NCI-H146 treated with DMSO at 0.1 percent for 48 hours (cell line): ENCODE measurements around the gene SYNGR4.
"Not testable (repeated sequence)": the region's sequence is repeated elsewhere in the genome, so short reads cannot be mapped to it uniquely, and the experiment has no call there.

ENCODE experiments used
- DNase-seq: peaks from one replicate; lab custom pipeline; 2025; ENCODE audit not compliant: unreplicated experiment; lab: John Stamatoyannopoulos, UW

SYNGR4 gene

DNA sequence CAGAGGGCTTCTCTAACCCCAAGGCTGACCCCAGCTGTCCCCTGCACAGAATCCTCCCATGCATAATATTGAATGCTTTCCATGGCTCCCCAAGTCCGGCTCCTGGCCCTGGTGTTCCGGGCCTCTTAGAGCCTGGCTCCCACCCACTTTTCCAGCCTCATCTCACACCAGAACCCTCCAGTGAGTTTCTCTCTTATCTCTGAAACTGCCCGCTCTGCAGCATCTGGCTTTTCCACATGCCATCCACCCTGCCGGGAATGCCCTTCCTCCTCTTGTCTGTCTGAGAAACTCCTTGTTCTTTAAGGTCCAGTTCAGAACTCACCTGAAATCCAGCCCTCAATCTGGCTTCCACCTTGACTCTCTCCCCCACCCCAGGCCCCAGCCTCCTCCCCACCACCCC is 6.8 kb downstream of the SYNGR4 start:
- DNase-seq, result no peak

DNA sequence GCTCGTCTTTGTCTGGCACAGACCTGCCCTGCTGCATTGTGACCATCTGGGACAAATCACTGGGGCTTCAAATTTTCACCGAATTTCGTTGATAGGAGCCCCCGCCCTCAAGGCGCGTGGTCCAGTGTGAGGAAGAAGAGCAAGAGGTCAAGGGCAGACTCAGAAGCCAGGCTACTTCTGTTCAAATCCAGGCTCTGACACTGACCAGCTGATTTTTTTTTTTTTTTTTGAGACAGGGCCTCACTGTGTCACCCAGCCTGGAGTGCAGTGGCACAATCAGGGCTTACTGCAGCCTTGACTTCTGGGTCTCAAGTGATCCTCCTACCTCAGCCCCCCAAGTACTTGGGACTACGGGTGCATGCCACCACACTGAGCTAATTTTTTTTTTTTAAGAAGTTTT is 7.2 kb downstream of the SYNGR4 start:
- no peak for DNase-seq

DNA sequence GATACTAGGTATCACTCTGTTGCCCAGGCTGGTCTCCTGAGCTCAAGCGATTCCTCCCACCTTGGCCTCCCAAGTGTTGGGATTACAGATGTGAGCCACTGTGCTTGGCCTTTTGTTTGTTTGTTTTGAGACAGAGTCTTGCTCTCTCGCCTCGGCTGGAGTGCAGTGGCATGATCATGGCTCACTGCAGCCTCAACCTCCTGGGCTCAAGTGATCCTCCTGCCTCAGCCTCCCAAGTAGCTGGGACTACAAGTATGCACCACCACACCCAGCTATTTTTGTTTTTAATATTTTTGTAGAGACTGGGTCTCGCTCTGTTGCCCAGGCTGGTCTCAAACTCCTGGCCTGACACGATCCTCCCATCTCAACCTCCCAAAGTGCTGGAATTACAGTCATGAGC is 7.6 kb downstream of the SYNGR4 start:
- DNase-seq, result not testable (repeated sequence)

DNA sequence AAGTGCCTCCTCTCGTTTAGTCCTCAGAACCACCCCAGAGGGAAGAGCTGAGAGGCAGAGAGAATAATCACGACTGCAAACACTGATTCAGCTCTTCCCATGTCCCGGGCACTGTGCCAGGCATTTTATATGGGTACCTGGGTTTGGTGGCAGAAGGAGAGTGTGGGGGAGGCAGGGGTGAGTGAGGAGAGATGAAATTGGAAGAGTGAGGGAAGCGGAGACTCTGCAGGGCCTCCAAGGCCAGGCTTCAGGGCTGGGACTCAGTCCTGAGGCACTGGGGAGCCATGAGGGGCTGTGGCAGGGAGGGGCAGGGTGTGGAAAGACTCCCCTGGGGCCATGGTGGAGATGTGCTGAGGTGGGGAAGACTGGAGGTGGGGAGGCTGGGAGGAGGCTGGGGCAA is 8.7 kb downstream of the SYNGR4 start:
- DNase-seq, result no peak

DNA sequence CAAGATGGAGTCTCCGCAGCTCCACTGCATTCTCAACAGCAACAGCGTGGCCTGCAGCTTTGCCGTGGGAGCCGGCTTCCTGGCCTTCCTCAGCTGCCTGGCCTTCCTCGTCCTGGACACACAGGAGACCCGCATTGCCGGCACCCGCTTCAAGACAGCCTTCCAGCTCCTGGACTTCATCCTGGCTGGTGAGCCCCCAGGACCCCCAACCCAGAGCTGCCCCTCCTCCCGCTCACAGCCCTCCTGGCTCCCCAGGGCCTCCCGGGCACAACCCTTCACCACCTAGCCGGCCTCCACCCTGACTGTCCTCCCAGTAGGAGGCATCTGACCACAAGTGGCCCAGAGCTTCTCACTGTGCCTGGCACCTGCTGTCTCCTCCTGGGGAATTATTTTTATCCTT is 9.4 kb downstream of the SYNGR4 start:
- no peak for DNase-seq

DNA sequence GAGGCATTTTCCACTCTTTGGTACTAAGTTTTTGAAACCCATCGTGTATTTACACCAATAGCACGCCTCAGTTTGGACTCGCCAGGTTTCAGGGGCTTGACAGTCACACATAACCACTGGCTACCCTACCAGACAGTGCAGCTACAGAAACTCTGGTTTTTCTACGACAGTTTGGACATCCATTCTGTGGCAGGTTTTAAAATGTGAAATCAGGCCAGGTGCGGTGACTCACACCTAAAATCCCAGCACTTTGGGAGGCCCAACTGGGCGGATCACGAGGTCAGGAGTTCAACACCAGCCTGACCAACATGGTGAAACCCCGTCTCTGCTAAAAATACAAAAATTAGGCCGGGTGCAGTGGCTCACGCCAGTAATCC is 14.0 kb downstream of the SYNGR4 start:
- no peak for DNase-seq

DNA sequence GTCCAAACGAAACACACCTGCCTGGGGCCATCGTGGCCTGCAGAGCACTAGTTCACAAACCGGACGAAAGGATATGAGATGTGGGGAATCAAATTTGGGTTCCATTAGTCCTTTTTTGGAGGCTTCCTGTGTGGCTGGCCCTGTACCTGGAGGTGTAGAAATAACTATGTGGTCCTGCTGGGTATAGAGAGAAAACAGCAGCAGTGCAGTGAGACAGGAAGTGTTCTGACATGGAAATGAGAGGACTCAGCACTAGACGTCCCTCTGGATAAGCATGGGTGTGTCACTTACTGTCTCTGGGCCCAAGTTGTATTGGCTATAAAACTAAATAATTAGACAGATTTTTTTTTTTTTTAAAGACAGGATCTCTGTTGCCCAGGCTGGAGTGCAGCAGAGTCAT is 14.9 kb downstream of the SYNGR4 start:
- DNase-seq, result no peak

DNA sequence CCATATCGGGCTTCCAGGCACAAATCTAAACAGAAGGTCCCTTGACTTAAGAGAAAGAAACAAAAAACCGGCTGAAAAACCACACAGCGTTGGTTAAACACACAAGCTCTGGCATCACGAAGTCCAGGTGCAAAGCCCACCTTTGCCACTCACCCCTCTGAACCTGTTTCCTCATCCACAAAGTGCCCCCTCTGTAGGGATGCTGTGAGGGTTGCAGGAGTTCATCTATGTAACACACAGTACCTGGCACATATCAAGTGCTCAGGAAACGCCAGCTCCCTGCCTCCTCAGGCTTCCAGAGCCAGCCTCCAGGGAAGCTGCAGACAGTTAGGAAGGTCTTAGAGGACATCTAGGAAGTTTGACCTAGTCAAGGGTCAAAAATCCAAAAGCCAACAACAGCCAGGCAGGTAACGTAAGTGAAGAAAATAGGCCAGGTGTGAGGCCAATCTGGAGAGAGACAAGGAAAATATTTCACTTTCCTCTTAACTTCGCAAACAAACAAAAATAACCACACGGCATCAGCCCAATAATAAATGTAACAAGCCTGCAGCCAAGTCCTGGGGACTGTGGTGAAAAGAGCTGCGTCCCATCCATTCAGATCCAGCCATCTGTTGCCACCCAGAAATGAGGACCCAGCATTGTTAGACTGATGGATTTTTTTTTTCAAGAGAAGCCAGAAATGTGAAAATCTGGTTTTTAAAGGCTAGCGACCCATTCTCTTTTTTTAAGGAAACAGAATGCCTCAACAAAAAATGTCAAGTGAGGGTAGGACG is 17.2 kb downstream of the SYNGR4 start:
- DNase-seq, result no peak

DNA sequence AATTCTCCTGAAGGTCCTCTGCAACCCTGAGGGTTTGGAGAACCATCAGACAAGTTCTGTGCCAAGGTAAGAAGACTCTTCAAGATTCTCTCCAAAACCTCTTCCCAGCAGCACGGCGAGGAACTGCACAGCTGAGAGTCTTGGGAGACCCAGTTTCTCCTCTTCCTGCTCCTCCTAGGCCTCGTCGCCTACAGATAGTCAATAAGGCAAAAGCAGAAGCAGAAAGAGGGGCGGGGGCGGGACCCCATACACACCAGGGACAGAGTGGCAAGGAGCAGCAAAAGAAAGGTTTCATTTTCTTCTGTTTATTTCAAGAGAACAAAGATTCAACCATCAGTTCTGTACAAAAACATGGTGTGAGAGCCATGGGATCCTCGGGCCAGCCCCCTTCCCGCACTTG is 18.1 kb downstream of the SYNGR4 start:
- no peak for DNase-seq

DNA sequence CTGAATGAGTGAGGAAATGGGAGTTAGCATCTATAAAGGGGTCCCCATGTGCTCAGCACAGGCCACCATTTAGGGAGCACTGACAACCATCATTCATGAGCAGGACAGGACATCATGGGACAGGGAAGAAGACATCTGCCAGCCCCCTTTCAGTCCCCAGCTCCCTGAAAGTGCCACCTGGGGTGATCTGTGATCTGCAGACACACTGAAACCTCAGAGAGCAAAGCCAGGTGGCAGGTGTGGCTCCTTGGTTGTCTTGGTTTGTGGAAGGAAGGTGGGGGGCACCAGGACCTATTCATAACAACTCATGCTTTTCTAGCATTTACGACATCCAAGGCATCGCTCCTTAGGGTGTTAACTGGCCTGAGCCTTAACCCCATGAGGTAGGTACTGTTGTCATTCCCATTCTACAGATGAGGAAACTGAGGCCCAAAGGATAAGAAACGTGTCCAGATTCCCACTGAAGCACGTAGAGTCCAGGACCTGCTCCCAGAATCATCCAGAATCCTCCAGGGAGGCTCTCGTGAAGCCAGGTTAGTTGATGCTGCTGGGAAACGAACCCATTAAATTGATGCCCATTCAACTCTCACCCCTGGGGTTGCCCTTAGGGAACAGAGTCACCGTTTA is 21.4 kb downstream of the SYNGR4 start:
- DNase-seq, result no peak

DNA sequence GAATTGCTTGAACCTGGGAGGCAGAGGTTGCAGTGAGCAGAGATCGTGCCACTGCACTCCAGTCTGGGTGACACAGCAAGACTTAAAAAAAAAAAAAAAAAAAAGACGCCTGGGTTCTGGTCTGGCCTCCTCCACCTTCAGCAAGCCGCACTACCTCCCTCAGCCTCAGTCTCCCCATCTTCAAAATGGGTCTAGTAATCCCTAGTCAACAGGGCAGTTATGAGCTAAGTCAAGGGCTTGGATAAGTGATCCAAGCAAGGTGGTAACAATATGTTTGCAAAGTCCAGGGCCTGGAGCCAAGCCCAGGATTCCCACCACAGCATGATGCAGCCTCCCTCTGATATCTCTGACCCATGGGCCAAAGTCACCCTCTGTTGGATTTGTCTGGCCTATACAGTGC is 22.8 kb downstream of the SYNGR4 start:
- DNase-seq, result no peak

DNA sequence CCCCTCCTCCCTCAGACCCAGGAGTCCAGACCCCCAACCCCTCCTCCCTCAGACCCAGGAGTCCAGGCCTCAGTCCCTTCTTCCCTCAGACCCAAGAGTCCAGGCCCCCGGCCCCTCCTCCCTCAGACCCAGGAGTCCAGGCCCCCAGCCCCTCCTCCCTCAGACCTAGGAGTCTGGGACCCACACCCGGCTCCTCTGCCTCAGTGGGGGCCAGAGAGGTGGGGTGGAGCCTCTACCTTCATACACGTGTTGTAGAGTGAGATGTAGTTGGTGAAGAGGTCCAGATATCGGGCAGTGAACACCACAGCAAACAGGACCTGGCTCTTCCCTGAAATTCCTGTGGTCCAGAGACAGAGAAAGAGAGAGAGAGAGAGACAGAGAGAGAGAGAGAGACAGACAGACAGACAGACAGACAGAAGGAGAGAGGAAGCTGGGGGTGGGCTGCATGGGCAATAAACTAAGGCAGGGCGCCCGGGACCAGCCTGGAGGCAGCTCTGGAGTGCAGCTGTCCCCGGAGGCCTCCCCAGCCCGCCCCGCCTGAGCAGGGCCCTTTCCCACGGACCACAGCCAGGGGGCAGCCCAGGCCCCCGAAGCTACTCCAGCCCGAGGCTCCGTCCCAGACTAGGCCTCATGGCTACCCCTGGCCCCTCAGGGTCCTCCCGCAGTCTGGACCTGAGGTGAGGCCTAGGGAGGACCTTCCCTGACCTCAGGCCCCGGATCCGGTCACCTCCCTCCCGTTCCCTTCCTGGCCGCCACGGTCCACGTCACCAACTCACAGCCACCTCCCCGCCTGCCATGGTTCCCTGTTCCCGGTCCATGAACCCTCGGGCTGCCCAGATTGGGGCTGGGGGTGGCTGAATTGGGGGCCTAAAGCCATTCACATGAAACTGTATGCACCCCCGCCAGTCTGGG is 26.3 kb downstream of the SYNGR4 start:
- DNase-seq, result peak; percentile 37

DNA sequence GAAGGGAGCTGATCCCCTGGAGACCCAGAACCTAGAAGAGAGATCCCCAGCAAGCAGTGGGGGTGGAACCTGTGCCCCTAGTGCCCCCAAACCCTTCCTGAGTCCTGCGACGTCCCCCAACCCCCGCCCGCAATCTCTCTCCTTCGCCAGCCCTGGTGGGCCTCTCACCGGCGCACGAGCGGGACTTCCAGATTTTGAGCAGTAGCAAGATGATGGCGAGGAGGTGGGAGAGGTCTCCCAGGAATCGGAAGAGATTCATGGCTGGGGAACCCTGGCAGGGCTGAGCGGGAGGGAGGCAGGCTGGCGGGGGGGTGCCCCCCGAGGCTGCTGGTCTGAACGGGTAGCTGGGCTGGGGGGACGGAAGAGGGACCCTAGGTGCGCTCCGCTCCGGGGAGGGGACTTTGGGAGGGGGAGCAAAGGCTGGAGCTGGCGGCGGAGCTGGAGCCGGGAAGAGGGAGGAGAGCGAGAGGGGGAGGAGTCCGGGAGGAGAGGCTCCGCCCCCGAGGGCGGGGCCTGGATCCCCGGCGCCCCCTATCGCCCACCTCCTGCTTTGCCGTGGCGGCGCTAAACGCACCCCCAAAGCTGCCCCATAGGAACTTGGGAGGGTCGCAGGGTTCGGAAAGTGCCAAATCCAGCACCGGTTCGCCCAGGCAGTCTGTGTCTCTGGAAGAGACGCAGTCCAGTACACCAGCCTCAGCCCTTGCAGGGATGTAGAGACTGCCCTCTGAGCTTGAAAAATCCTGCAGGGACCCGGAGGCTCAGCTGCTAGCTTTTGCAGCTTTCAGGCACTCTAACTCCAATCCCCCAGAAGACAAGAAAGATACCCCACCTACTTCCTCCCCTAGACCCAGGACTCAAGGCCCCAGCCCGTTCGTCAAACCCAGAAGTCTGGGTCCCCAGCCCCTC is 27.2 kb downstream of the SYNGR4 start, which contains the start of gene KDELR1:
Gene KDELR1, minus strand, starts transcription at position 452 of the 906 bp plus-strand sequence. Its CDS starts 193 bp downstream, at position 259.
- DNase-seq, result peak; percentile 37

DNA sequence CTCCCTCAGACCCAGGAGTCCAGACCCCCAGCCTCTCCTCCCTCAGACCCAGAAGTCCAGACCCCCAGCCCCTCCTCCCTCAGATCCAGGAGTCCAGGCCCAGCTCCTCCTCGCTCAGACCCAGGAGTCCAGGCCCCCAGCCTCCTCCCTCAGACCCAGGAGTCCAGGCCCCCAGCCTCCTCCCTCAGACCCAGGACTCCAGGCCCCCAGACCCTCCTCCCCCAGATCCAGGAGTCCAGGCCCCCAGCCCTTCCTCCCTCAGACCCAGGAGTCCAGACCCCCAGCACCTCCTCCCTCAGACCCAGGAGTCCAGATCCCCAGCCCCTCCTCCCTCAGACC is 27.8 kb downstream of the SYNGR4 start:
- DNase-seq, result not testable (repeated sequence)

DNA sequence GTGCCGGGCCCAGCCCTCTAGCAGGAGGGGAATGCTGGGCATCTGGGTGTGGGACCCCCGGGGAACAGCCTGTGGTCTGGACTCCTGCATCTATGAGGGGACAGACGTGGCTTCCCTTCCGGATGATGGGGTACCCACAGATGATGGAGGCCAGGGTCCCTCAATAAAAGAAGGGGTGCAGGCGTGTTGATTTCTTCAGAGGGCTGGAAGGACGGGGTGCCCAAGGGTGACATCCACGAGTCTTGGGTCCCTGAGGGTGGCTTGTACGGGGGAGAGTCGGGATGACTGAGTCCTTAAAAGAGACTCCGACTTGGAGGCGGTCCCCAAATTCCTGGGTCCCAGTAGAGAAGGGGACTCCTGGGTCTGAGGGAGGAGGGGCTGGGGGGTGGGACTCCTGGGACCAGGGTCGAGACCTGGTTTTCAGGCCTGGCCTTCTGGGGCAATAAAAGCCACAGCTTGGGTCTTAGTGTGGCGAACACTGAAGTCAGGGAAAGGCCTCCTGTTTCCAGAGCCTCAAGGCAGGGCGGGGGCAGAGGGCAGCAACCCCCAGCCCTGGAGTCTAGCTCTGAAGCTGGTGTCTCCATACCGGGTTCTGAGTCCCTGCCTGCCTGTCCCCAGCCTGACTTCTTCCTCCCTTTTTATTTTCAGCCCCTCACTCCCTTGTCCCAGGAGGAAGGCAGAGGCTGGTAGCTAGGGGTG is 28.8 kb downstream of the SYNGR4 start:
- DNase-seq, result no peak

DNA sequence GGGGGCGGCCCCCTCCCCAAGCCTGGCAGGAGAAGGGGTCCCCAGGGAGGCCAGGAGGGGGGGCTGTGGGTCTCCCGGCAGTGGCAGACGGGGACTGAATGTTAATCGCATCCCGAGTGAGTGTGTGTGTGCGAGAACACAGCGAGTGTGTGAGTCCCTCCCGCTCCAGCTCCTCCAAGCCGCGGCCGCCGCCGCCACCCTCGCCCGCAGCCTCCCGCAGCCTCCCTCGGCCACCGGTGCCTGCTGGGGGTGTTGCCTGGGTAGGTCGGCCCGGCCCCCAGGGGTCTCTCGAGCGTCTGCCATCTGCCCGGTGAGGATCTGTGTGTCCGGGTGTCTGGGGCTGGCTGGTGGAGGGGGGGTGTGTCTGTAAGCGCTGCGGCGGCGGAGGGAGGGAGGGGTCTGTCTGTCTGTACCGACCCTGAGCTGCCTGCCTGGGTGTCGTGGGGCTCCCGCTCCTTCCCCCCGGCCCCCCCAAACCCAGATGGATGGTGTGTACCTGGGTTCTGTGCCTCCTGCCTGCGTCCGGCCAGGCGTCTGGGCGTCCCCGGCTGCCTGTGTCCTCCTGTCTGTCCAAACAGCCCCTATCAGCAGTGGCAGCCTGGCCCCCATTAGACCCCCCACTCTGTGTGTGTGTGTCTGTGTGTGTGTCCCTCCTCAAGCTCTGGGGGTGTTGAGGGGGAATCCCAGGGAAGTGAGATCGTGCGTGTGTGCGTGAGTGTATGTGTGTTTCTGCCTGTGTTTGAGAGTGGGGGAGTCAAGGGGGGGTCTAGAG is 29.6 kb downstream of the SYNGR4 start, which contains the start of gene GRIN2D:
Gene GRIN2D, plus strand, starts transcription at position 110 of the 772 bp plus-strand sequence. CDS start 4,725 bp downstream, outside the sequence.
- no peak for DNase-seq

DNA sequence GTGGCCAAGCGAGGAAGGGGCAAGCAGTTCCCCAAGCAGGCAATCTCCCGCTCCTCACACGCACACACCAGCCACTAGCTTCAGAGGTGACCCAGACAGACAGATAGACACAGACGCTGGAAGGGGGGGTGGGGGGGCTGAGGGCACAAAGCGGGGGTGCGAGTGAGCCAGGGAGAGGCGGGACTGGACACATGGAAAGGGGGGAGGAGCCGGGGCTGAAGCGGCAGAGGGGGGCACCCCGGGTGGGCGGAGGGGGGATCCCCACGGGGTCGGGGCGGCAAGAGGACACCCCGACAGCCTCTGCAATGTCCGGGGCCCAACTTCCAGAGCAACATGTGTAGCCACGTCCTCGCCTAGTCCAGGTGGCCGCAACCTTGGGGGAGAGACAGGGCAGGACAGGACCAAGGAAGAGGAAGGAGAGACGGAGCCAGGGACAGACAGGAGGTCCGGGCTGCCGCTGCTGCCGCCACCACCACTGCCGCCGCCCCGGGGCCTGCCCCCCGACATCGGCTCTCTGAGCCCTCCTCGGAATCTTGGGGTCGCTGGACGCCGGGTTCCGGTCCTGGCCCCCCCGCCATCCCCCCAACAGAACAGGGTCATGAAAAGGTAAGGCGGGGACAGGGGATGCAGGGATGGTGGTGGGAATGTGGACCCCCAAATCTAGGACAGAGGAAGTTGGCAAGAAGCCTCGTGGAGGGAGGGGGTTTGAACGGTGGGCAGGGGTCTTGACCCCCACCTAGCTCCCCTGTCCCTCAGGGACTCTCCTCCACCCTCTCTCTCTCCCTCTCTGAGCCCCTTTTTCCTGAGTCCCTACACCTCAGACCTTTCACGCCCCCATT is 30.4 kb downstream of the SYNGR4 start:
- no peak for DNase-seq

DNA sequence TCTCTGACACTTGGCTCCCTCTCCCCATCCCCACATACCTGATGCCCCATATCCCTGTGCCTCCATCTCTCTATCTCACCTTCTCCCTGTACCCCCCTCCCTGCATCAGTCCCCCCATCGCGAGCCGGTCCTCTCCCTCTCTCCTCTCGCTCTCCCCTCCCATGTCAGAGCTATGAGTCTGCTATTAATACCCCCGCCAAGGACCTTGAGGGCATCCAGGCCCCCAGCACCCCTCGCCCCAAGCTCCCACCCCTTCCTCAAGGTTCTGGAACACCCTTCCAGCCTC is 30.9 kb downstream of the SYNGR4 start:
- no peak for DNase-seq

DNA sequence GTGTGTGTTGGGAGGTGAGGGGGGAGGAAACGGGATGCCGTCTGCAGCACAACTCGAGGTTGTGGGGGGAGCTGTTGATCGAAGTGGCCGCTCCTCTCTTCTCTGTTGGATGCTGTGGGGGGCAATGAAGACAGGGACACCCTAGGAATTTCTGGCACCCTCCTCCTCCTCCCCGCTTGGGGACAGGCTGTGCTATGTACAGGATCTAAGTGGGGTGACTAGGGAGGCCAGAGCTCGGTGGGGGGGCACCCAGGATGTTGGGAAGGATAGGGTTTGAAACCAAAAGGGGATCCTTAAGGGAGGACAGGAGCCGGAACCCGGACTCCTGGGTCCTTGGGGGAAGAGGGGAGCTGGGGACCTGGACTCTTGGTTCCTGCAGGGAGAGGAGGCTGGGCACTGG is 31.3 kb downstream of the SYNGR4 start:
- DNase-seq, result no peak
